Activated CD4-positive, alpha-beta T cell treated with anti-CD3 and anti-CD28 coated beads, Interleukin-2, amount 50 U/mL, for 1 hour (primary cell): Measurements from ENCODE around the gene PAPSS2.
"Not testable (repeated sequence)": the region's sequence is repeated elsewhere in the genome, so short reads cannot be mapped to it uniquely, and the experiment has no call there.

Experiments used
- DNase-seq: peaks from one replicate; pipeline ENCODE4 v3.0.0-alpha.2; 2020

The PAPSS2 gene

GRCh38 chr10:87659571-87660483, at the start of gene PAPSS2:
TSS of gene PAPSS2 (plus strand) at chr10:87659878. CDS start at chr10:87659982, 104 bp downstream.
- DNase-seq = peak; percentile 4

GRCh38 chr10:87611341-87611740, 48.3 kb upstream of the PAPSS2 start:
- DNase-seq = not testable (repeated sequence)

GRCh38 chr10:87612115-87612514, 47.6 kb upstream of the PAPSS2 start:
- no peak for DNase-seq

DNA sequence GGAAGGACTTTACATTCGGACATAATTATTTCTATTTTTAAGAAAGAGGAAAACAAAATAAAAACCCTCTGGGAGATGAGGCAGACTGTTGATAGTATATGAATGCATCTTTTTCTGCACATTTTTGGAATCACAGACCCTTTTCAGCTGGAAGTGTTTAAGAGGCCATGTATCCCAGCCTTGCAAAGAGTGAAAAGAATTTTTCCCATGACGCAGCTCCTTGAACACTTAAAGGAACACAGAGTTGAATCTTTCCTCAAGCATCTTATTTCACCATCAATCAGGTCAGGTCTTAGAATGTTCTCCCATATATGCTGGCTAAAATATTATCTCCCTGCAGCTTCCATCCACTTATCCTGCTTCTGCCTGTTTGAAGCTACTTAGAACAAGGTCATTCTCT, 45.9 kb upstream of the PAPSS2 start:
- no peak for DNase-seq

GRCh38 chr10:87615856-87616255, 43.8 kb upstream of the PAPSS2 start:
- DNase-seq = no peak

DNA sequence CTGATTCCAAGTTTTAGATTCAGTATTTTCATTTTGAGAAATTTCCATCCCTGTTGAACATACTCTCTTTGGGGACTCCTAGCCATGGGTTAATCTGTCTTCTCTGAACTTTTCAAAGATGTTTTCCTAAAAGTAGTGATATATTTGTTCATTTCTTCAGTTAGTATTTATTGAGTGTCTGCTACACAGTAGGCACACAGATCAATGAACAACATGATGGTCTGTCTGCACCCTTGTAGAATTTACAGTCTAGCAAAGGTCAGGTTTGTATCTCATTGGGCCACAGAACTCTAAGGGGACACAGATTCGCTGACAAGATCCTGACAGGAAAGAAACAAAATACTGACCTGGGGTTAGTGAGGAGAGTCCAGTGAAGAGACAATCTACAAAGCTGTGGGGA, 42.2 kb upstream of the PAPSS2 start:
- DNase-seq = no peak

GRCh38 chr10:87618566-87619423, 40.9 kb upstream of the PAPSS2 start:
- DNase-seq = no peak

DNA sequence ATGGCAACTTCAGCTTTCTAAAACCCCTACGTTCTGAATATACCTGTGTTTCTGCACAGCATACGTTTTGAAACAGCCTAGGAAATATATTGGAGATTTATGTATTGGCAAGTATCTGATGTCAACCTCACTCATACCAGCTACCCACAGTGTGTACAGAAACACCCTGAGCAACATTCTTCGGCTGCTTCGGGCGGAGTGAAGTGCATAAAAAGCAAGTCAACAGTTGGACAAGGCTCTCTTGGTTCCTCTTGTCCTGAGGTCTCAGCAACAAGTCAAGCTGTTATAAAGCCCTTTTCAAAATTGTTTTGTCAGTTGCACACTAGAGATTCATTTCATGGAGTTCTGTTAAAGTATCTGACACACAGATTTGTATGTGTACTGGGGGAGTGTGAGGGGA, 40.0 kb upstream of the PAPSS2 start:
- no peak for DNase-seq

GRCh38 chr10:87621440-87621839, 38.2 kb upstream of the PAPSS2 start:
- not testable (repeated sequence) for DNase-seq

- DNase-seq = no peak
These were observed 37.2 kb upstream of the PAPSS2 start for GRCh38 chr10:87622314-87623004.

- no peak for DNase-seq
These were observed 36.5 kb upstream of the PAPSS2 start for GRCh38 chr10:87623191-87623590.

DNA sequence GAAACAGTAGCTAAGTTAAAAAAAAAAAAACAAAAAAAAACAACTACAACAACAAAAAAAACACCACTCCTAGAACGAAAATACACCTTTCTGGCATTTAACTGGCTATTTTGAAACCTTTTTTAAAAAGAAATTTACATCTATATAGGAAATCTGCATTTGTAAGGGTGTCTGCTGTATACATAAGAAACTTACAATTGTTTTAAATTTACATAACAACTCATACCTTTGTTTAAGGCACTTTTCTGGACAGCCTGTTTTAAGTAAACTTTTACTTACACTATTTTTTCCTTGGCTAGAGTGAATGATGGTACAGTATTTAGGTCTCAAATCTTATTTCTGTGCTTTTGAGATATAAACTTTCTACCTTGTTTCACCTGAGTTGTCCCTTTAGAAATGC, 34.0 kb upstream of the PAPSS2 start:
- DNase-seq = no peak

DNA sequence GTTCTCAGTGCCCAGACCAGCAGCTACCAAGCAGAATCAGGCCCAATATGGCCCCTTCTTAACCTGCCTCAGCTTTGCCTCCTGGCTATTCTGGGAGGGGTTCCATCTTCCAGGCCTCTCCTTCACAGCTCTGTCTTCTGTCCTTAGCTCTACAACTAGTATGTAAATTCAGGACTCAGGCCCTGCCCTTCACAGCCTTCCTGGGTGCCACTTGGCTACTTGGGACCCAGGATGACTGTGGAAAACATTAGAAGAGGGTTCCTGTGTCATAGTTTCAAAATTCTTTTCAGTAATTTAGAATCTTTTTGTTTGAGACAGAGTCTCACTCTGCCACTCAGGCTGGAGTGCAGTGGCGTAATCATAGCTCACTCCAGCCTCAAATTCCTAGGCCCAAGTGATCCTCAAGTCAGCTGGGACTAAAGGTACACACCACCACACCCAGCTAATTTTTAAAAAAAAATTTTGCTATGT, 33.2 kb upstream of the PAPSS2 start:
- no peak for DNase-seq

GRCh38 chr10:87630171-87630570, 29.5 kb upstream of the PAPSS2 start:
- no peak for DNase-seq

- no peak for DNase-seq
These were observed 27.2 kb upstream of the PAPSS2 start for GRCh38 chr10:87632454-87632853.

DNA sequence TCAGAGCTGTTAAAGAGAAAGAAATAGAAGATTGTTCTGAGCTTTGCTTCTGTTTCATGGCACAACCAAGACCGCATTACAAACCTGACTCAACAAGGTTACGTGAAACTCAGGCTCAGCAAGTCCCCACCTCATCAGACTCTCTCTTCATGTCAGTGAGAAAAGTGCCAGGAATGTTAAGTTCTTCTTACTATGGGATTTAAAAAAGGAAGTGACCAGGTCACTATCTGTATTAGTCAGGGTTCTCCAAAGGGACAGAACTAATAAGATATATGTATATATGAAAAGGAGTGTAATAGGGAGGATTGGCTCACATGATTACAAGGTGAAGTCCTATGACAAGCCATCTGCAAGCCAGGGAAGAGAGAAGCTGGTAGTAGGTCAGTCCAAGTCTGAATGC, 25.4 kb upstream of the PAPSS2 start:
- DNase-seq = no peak

GRCh38 chr10:87635498-87636312, 24.0 kb upstream of the PAPSS2 start:
- DNase-seq = no peak

DNA sequence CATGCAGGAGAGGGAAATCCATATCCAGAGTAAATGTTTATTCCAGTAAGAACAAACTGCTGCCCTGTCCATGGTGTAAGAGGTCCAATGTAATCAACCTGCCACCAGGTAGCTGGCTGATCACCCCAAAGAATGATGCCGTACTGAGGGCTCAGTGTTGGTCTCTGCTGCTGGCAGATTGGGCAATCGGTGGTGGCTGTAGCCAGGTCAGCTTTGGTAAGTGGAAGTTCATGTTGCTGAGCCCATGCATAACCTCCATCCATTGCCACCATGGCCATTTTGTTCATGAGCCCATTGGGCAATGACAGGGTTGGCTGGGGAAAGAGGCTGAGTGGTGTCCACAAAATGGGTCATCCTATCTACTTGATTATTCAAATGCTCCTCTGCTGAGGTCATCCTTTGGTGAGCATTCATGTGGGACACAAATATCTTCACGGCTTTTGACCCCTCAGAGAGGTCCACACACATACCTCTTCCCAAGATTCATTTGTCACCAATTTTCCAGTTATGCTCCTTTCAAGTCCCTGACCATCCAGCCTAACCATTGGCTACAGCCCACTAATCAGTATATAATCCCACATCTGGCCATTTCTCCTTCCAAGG, 23.3 kb upstream of the PAPSS2 start:
- DNase-seq = no peak

- no peak for DNase-seq
These were observed 20.2 kb upstream of the PAPSS2 start for GRCh38 chr10:87639493-87639892.

GRCh38 chr10:87640043-87640442, 19.6 kb upstream of the PAPSS2 start:
- no peak for DNase-seq

DNA sequence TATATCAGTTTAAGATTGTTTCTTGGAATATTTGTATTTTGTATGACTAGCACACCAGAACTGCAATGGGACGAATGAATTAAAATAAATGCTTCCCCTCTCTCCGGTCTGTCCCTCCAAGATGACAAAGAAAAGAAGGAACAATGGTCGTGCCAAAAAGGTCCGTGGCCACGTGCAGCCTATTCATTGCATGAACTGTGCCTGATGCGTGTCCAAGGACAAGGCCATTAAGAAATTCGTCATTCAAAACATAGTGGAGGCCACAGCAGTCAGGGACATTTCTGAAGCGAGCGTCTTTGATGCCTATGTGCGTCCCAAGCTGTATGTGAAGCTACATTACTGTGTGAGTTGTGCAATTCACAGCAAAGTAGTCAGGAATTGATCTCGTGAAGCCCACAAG, 17.2 kb upstream of the PAPSS2 start:
- DNase-seq = no peak

- DNase-seq = no peak
These were observed 16.7 kb upstream of the PAPSS2 start for GRCh38 chr10:87642988-87643387.
